NCI-H526 treated with DMSO at 0.1 percent for 48 hours (cell line): ENCODE measurements around the gene ETNPPL.
A peak's percentile ranks its signal among the peaks of the same experiment; 100 is the strongest.

Source experiments
- DNase-seq: peaks from one replicate; lab custom pipeline; 2025; lab: John Stamatoyannopoulos, UW

ETNPPL gene

DNA sequence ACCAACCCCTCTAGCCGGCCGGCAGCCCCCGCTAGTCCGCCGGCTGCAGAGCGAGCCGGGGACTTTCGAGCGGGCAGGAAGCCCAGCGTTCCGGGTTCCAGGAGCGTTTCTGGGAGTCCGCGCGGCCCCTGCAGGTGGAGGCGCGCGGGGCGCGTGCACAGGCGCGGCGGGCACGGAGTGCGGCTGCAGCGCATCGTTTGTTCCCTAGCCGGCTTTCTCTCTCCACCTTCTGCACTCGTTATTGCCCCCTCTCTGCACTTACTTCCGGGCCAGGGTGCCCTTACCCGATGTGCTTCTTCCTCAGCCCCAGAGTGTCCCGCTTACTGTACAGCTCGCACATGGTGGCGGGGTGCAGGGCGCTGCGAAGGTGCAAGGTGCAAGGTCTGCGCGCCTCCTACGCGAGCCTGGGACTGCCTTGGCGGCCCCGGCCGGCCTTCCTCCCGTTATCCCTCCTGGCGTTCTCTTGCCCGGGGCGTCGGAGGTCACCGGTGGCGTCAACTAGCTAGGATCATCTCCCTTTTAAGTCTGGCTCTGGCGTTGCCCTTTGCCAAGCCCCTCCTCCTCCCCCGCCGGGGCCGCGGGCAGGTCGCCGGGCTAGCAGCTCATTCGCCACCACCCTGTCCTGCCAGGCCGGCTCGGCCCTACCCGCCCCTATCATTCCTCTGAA, at the start of gene ETNPPL:
TSS of gene ETNPPL (minus strand) at position 495 of the 667 bp plus-strand sequence. CDS start at position 340, 155 bp downstream.
- DNase-seq, result peak; percentile 56

- no peak for DNase-seq
These were observed 48.6 kb upstream of the ETNPPL start for GRCh38 chr4:108811486-108811885.

DNA sequence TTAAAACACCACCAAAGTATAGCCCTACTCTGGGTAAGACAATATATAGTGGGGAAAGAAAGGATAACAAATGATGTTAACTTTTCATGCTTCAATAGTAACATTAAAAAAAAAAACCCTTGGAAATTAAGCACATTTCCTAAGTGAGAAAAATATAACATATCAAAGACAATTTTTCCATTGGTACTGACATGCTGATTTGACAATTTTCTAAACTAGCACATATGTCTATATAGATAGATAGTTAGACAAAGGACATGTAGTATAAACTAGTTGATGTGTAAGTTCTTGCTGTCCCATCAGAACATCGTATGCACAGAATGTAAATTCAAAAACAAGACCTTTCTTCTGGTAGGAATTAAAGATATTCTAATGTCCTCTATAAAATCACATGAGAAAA, 47.2 kb upstream of the ETNPPL start:
- DNase-seq, result no peak

DNA sequence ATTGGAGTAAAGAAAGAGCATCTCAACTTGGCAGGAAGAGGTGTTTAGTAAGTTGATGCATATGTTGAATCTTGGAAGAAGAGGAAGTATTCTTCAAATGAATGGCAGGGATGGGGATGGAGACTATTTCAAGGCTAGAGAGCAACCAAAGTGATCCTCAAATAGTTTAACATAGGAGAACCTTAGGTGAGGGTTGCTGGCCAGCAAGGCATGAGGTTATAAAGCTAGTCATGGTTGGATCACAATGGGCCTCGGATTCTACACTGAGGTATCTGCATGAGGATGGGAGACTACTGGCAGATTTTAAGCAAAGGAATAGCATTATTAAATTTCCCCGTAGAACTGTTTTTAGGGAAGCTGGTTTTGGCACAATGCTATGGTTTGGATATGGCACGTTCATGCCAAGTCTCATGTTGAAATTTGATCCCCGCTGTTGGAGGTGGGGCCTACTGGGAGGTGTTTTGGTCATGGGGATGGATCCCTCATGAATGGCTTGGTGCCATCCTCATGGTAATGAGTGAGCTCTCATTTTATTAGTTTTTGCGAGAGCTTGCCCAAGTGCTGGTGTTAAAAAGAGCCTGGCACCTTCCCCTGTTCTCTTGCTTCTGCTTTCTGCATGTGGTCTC, 41.9 kb upstream of the ETNPPL start:
- no peak for DNase-seq

- no peak for DNase-seq
These were observed 36.5 kb upstream of the ETNPPL start for GRCh38 chr4:108799306-108799705.

DNA sequence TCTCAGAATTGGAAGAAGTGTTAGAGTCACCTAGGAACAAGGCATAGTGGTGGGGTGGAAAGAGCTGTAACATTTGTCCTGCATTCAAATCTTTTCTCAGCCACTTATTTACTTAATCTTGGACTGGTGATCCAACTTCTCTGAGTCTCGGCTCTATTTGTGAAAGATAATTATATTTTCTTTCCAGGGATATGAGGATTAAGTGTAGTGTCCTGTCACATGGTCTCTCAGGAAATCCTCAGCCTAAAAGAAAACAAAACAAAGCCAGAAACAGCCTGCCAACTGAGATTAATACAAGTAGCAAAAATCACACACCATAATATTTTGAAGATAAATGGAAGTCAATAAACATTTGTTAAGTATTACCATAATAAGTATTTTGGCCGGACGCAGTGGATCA, 33.3 kb upstream of the ETNPPL start:
- no peak for DNase-seq

- DNase-seq, result no peak
These were observed 32.9 kb upstream of the ETNPPL start for GRCh38 chr4:108795733-108796132.

GRCh38 chr4:108794136-108794535, 31.3 kb upstream of the ETNPPL start:
- no peak for DNase-seq

GRCh38 chr4:108793415-108793814, 30.6 kb upstream of the ETNPPL start:
- no peak for DNase-seq

DNA sequence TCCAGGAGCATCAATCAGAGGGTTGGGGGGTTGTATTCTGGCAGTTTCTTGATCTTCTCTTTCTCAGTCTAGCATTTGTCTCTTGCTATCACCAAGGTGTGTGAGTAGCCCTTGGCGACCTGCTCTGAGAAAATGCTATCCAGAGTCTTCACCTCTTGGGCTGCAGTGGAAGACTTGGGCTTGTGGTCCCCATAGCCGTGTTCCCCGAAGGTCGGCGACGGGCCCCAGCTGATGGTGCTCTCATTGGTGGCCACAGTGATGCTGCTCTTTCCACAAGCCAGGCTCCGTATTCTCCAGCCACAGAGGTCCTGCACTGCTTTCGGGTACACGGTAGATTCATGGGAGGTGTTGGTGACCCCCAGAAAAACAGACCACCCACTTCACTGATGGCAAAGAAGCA, 25.9 kb upstream of the ETNPPL start:
- no peak for DNase-seq

DNA sequence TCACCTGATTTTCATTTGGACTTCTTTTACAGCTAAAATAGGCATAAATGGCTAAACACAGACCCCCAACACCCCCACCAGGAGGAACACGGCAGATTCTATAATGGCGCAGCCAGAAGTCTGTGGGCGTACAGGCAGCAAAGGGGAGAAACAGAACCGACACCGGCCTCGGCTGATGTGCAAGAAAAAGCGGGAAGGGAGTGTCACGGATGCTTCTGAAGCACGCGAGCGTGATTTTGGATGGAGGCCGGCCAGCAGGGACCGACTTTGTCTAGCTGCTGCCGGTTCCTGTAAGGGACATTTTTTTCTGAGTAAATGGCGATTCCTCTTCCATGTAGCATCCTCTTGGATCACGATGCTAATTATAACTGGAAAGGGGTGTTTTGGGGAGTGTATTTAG, 24.9 kb upstream of the ETNPPL start:
- DNase-seq, result no peak

GRCh38 chr4:108787106-108787505, 24.3 kb upstream of the ETNPPL start:
- no peak for DNase-seq

DNA sequence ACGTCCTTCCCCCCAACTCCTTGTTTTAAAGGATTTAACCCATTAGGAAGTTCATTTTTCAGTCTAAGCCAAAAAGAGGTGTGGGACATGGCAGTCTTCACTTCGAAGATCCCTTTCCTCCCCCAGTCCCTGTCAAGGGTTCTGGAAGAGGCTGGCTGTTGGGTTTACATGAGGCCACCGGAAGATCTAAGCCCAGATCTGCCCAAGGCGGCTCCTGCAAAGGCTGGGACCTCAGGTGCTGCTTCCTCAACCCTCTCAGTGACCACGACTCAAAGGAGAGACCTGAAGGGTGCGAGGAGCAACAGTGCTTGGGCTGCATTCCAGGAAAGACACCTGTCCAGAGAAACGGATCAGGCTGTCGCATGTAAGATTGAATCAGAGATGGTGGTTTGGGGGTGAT, 23.5 kb upstream of the ETNPPL start:
- no peak for DNase-seq

GRCh38 chr4:108783665-108784463, 21.0 kb upstream of the ETNPPL start:
- no peak for DNase-seq

DNA sequence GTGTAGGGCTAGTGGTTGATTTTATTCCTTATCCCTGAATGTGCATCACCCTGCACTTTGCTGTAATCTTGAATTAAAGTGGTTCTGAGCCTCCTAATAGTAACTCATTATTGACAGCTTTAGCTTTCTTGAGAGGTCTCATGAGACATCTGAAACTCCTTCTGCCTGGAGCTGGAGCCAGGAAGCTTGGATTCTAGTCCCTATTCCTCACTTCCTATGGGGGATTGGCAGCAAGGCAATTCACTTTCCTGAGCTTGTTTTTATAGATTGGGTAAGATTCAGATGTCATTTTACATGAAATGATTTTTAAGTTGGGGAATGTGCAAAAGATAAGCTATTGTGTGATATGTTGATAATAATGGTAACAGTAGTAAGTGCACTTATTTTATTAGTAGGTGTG, 17.1 kb upstream of the ETNPPL start:
- no peak for DNase-seq

DNA sequence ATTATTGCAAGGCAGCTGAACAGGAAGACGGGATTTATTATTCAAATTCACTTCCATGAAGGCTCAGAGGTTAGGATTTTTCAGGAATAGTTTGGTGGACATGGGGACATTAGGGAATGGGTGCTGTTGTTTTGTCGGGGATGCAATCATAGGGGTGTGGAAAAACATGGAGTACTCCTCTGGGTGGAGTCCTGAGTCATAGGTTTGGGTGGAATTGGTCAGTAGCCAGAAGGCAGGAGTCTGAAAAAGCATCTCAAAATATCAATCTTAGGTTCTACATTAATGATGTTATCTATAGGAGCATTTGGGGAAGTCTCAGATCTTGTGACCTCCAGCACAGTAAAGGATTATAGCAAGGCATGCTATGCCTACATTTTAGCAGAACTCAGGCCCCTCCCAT, 14.5 kb upstream of the ETNPPL start:
- DNase-seq, result no peak

- DNase-seq, result no peak
These were observed 13.1 kb upstream of the ETNPPL start for GRCh38 chr4:108775921-108776320.

- DNase-seq, result no peak
These were observed 12.1 kb upstream of the ETNPPL start for GRCh38 chr4:108774809-108775530.

- no peak for DNase-seq
These were observed 9.5 kb upstream of the ETNPPL start for GRCh38 chr4:108772402-108772801.

DNA sequence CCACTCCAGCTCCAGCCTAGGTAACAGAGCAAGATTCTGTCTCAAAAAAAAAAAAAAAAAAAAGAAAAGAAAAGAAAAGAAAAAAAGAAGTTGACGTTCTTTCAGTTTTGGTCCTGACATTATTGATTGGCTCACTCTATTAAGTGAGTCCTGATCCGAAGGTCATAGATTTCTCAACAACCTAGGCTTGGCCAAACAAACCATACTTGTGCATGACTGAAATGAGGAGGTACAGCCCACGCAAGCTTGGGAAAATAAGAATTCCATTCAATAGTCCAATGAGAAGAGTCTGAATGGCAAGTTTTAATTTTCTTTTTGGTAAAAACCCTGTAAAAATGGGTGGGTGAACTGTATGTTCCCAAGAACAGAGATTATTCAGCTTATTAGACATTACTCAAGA, 3.2 kb upstream of the ETNPPL start:
- no peak for DNase-seq

GRCh38 chr4:108763986-108764385, 1.1 kb upstream of the ETNPPL start:
- no peak for DNase-seq

- no peak for DNase-seq
These were observed 357 bp upstream of the ETNPPL start for GRCh38 chr4:108763226-108763593.

- no peak for DNase-seq
These were observed 4.4 kb downstream of the ETNPPL start for GRCh38 chr4:108758498-108758897.
